ENCODE data around the gene LUC7L3. TPM values are rescaled to one million over a fixed set of nuclear protein-coding genes. Genes with fewer than 3 reads are reported as not detected.
A peak's percentile ranks its signal among the peaks of the same experiment; 100 is the strongest.

LUC7L3 gene
- total RNA-seq, 1 donor from 2014 or later: 188 TPM

- TF ChIP-seq CTCF (conservative IDR thresholded peaks at IDR 0.05): no peak
- peaks cover 39% of the 10 kb centered on the region for H3K4me1 Mint-ChIP-seq
- H3K36me3 Mint-ChIP-seq (ENCODE audit: low read depth): no peaks in the 10 kb centered on the region
- no peak overlapping the region for H3K27ac Mint-ChIP-seq (ENCODE audit: unreplicated experiment)
- DNase-seq (ENCODE audit: low read depth, low spot score): no peak
- H3K27me3 Mint-ChIP-seq (ENCODE audit: low read depth): no peaks in the 10 kb centered on the region
- no peak overlapping the region for H3K4me3 Mint-ChIP-seq
- H3K9me3 Mint-ChIP-seq: no peaks in the 10 kb centered on the region
Observed at GRCh38 chr17:50762177-50762576, 42.8 kb downstream of the LUC7L3 start.

- Mint-ChIP-seq H3K36me3 (ENCODE audit: low read depth) (no peaks in the 10 kb centered on the region), H3K27me3 (ENCODE audit: low read depth) (no peaks in the 10 kb centered on the region), H3K4me1 (peaks cover 39% of the 10 kb centered on the region), H3K9me3 (no peaks in the 10 kb centered on the region), H3K27ac (ENCODE audit: unreplicated experiment) (no peak overlapping the region), H3K4me3 (no peak overlapping the region)
- no peak for TF ChIP-seq CTCF (conservative IDR thresholded peaks at IDR 0.05)
- DNase-seq (ENCODE audit: low read depth, low spot score): no peak
Observed at GRCh38 chr17:50763716-50764475, 44.5 kb downstream of the LUC7L3 start.

GRCh38 chr17:50764734-50765149, 45.3 kb downstream of the LUC7L3 start:
- peaks cover 39% of the 10 kb centered on the region for H3K4me1 Mint-ChIP-seq
- H3K9me3 Mint-ChIP-seq: no peaks in the 10 kb centered on the region
- no peak for TF ChIP-seq CTCF (conservative IDR thresholded peaks at IDR 0.05)
- peak overlapping the region; percentile 4 for H3K27ac Mint-ChIP-seq (ENCODE audit: unreplicated experiment)
- H3K27me3 Mint-ChIP-seq (ENCODE audit: low read depth): no peaks in the 10 kb centered on the region
- H3K36me3 Mint-ChIP-seq (ENCODE audit: low read depth): no peaks in the 10 kb centered on the region
- no peak for DNase-seq (ENCODE audit: low read depth, low spot score)
- H3K4me3 Mint-ChIP-seq: peak overlapping the region; percentile 63

- no peak for DNase-seq (ENCODE audit: low read depth, low spot score)
- Mint-ChIP-seq H3K27ac (ENCODE audit: unreplicated experiment) (peak overlapping the region; percentile 90), H3K27me3 (ENCODE audit: low read depth) (no peaks in the 10 kb centered on the region), H3K9me3 (no peaks in the 10 kb centered on the region), H3K4me1 (peaks cover 39% of the 10 kb centered on the region), H3K4me3 (peak overlapping the region; percentile 17), H3K36me3 (ENCODE audit: low read depth) (no peaks in the 10 kb centered on the region)
- TF ChIP-seq CTCF (conservative IDR thresholded peaks at IDR 0.05): no peak
Observed at GRCh38 chr17:50765454-50766221, 46.2 kb downstream of the LUC7L3 start.

GRCh38 chr17:50766222-50767023, 47.0 kb downstream of the LUC7L3 start:
- TF ChIP-seq CTCF (conservative IDR thresholded peaks at IDR 0.05): no peak
- DNase-seq (ENCODE audit: low read depth, low spot score): no peak
- no peaks in the 10 kb centered on the region for H3K36me3 Mint-ChIP-seq (ENCODE audit: low read depth)
- H3K4me3 Mint-ChIP-seq: peak overlapping the region; percentile 17
- H3K9me3 Mint-ChIP-seq: no peaks in the 10 kb centered on the region
- H3K27me3 Mint-ChIP-seq (ENCODE audit: low read depth): no peaks in the 10 kb centered on the region
- H3K27ac Mint-ChIP-seq (ENCODE audit: unreplicated experiment): peak overlapping the region; percentile 90
- peaks cover 39% of the 10 kb centered on the region for H3K4me1 Mint-ChIP-seq

All from neural crest cell (in vitro differentiated cells).